Stimulated activated naive CD4-positive, alpha-beta T cell (primary cell): ENCODE measurements around the gene GABRD.

Experiments used
- DNase-seq, 6 experiments: peaks; one replicate each; lab custom pipeline; 2025; lab: John Stamatoyannopoulos, UW

GABRD gene

DNA sequence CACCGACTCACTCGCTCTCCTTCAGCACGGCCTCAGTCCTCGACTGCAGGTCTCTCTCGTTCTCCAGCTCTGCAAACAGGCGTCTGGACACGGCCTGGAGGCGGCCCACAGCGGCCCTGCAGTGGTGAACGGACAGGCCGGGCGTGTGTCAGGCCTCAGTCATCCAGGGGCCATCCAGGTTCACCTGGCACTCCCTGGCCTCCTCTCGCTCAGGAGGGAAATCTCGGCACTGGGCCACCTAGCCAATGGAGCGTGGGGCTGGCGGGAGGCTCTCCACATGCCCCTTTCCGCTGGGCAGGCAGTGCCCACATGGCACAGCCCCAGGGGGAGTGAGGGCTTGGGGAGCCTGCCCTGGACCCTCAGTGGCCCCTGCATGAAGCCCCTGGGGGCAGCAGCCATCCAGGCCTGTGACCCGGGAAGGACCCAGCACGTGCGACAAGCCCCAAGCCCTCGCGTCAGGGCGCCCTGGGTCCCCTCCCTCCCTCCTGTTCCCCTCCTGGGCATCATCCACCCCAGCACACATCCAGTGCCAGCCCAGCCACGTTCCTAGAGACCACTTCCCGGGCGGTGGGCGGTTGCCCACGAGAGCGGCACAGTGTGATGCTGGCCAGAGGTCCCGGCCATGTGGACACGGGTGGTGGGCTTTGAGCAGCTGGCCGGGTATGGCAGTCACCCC, 33.6 kb upstream of the GABRD start:
- DNase-seq = no peak

- no peak for DNase-seq
These were observed 32.5 kb upstream of the GABRD start for GRCh38 chr1:1986451-1987141.

- no peak for DNase-seq
These were observed 32.0 kb upstream of the GABRD start for GRCh38 chr1:1987142-1987510.

- no peak for DNase-seq
These were observed 30.8 kb upstream of the GABRD start for GRCh38 chr1:1988061-1988945.

DNA sequence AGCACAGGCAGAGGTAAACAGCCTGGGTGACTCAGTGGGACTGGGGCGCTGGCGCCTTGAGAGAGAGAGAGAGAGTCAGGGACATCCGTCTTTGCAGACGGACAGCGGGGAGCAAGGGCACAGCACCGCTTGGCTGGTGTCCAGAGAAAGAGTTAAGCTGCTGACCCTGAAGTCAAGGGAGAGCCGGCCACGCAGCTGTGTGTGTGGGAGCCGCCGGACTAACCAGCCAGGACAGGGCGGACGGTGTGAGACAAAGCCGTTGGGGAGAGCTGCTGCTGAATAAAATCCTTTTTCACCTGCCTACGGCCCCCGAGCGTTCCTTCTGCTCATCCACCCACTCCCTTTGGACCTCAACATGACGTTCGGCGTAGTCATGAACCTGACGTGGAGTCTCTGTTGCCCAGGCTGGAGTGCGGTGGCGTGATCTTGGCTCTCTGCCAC, 30.0 kb upstream of the GABRD start:
- no peak for DNase-seq

DNA sequence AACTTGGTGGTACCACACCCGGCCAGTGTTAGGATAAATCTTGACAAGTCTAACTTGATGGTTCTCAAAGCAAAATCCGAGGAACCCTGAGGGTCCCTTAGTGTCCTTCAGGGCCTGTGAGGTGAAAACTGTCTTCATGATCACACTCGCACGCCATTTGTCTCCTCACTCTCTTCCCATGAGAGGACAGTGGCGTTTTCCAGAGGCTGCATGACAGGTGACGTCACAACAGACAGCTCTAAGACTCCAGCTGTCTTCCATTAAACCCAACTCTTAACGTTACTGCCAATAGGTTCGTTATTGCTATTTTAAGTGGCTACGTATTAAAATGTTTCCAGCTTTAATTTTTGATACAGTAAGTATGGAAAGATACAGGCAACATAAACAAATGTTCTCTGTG, 29.4 kb upstream of the GABRD start:
- no peak for DNase-seq

DNA sequence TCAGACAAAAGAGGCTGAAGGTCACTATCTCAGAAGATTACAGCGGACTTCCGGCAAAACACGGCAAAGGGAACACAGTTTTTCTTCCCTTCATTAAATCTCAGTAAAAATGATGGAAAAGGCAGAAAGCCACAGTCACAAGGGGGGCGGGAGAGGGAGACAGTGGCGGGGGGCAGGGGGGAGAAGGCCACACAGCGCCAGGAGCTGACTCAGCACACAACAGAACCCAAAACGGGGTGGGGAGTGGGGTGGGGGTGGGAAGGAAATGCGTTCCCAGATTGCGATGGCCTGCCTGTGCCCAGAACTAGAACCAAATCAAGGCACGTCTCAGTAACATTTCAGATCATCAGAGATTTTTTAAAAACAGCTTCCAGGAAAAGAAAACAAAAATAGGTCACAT, 28.9 kb upstream of the GABRD start:
- DNase-seq = no peak

DNA sequence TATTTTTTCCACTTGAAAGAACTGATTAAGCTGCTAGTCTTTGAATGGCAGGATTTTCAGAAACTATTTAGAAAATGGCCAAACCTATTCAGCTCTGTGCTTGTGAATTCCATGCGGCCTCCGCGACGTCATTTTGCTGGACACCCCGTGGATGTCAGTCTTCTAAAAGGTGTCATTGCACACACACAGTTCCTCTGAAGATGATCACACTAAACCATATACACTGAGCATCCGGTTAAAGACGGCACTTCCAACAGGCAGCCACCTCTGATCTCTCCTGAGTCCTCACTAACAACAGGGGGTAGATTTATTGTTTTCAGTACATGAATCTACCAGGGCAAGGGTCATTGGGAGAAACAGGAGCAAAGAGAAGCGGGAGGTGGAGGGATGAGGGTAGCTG, 24.6 kb upstream of the GABRD start:
- no peak for DNase-seq

GRCh38 chr1:1996207-1996651, 22.9 kb upstream of the GABRD start:
- no peak for DNase-seq

DNA sequence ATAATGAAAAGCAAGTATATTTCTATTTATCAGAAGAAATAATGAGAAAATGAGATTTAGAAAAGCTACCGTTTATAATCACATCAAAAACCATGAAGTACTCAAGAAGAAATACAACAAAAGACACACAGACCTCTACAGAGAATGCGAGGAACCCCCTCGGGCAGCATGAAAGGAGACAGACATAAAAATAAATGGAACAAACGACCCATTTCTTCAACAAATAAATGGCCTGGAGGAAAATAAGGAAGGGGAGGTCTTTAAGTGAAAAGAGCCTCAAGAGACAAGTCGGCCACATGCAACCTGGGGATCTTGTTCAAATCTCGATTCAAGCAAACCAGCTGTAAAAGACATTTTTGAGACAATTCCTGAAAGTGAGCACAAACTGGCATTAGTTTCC, 21.6 kb upstream of the GABRD start:
- no peak for DNase-seq

DNA sequence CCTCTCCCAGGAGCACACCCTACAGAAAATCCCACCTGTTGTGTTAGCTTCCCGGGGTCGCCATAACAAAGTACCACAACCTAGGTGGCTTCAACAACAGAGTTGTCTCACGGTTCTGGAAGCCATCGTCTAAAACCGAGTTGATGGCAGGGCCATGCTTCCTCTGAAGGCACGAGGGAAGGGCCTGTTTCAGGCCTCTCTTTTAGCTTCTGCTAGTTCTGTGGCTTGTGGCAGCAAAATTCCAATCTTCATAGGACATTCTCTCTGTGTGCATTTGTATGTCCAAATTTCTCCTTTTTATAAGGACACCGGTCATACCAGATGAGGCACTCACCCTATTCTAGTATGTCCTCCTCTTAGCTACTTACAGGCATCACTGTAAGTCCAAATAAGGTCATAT, 18.7 kb upstream of the GABRD start:
- no peak for DNase-seq

DNA sequence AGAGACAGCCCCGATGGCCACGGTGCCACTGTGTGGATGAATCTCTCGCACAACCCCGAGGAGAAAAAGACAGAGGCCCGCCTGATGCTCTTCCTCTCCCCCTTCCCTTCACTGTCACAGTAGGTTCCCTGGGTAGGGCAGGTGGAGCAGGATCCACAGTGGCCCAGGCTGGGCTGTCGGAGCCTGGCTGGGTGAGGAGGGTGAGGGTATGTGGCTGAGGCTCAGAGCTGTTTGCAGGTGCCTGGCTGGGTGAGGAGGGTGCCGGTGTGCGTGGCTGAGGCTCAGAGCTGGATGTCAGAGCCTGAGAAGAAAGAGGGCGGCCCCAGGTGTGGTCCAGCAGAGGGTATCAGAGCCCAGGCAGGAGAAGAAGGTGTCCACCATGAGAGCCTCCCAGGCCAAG, 18.3 kb upstream of the GABRD start:
- DNase-seq = no peak

- DNase-seq = no peak
These were observed 17.3 kb upstream of the GABRD start for GRCh38 chr1:2001773-2002411.

- DNase-seq = no peak
These were observed 15.5 kb upstream of the GABRD start, which contains the start of gene CFAP74 for GRCh38 chr1:2003541-2004131. Gene CFAP74, minus strand, starts transcription at chr1:2003786. Its CDS starts 12,830 bp downstream, at chr1:1990956.

- DNase-seq = no peak
These were observed 14.3 kb upstream of the GABRD start for GRCh38 chr1:2004856-2005255.

- no peak for DNase-seq
These were observed 9.8 kb upstream of the GABRD start for GRCh38 chr1:2009101-2010053.

DNA sequence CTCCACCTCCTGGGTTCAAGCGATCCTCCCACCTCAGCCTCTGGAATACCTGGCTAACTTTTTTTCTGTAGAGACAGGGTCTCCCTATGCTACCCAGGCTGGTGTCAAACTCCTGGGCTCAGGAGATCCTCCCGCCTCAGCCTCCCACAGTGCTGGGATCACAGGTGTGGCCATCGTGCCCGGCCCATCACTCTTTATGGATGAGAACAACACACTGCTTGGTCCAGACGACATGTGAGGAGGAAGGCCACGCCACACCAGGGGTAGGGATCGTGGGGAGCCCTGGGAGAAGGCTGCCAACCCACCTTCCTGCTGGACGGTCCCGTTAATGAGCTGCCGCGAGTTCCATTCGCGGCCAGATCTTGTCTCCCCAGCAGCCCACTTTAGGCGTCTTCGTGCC, 5.0 kb upstream of the GABRD start:
- no peak for DNase-seq

GRCh38 chr1:2014741-2015735, 4.1 kb upstream of the GABRD start:
- no peak for DNase-seq

DNA sequence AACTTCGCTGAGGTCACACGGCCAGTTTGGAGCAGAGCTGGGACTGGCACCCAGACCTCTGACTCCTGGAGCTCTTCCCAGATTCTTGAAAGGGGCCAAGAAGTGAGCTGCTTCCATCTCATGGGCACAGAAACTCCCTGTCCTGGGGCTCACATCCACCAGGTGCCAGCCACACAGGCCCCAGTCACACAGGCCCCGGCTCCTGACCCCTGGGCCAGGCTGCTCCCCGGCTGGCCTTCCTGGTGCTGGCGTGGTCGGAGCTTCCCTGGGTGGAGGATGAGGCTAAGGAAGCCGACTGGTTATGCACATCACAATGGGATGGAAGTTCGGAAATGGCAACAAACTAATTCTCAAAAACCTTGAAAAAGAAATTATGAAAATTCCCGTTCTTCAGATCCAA, 3.0 kb upstream of the GABRD start:
- no peak for DNase-seq
